Pancreas (tissue), 10 donors: ENCODE results near the gene NECTIN1. TPM values are rescaled to one million over a fixed set of nuclear protein-coding genes. Genes with fewer than 3 reads are reported as not detected.
A peak's percentile ranks its signal among the peaks of the same experiment; 100 is the strongest.

Experiments
- ATAC-seq, 4 donors: fragments of 200-7000 bp; cut with Tn5 transposase; one replicate each; pipeline versions ENCODE4 v1.8.0 to v1.9.1; 2020; ENCODE audit warnings: mild to moderate bottlenecking in 4 of 4, moderate library complexity in 4 of 4
- DNase-seq, 6 donors: peaks; one replicate each; pipeline ENCODE4 v3.0.0-alpha.2; 2020
- FAIRE-seq: peaks from 2 replicates; lab custom pipeline; 2012; peaks lifted over from hg19 to GRCh38; lab: Jason Lieb, UNC
- H3K27ac ChIP-seq, 4 donors: fragments of 200-600 bp; sonication (generic); 1 replicate in 3 of 4; 2 replicates in 1 of 4; pipeline versions ENCODE4 v1.5.0 to v1.8.0; 2020
- H3K27me3 ChIP-seq, 4 donors: fragments of 200-600 bp; one replicate each; pipeline ENCODE4 v1.8.0; 2021
- H3K36me3 ChIP-seq, 3 donors: fragments of 200-600 bp; sonication (generic) in 1 of 3; one replicate each; pipeline versions ENCODE4 v1.5.0 to v1.8.0; 2020 to 2021
- H3K4me1 ChIP-seq, 3 donors: fragments of 200-600 bp; one replicate each; pipeline ENCODE4 v1.8.0; 2021
- H3K4me3 ChIP-seq, 4 donors: fragments of 200-600 bp; sonication (generic) in 2 of 4; one replicate each; pipeline versions ENCODE4 v1.5.0 to v1.8.0; 2020 to 2021
- H3K9me3 ChIP-seq, 4 donors: fragments of 200-600 bp; one replicate each; pipeline ENCODE4 v1.8.0; 2021
- CTCF ChIP-seq, 4 donors: fragments of 200-600 bp; sonication (generic) in 3 of 4; IDR thresholded peaks; one replicate each; pipeline versions ENCODE4 v1.5.0 to v1.8.0; 2021; ENCODE audit warnings: antibody characterized with exemption in 4 of 4
- WGBS, 2 donors: extraction: QIAGEN DNeasy Blood & Tissue Kit; methylation state at CpG; one replicate each; pipeline ENCODE4 v1.1.7; 2013; 5-methylcytosine and 5-hydroxymethylcytosine counted together
- intact Hi-C, 3 donors: fragments of 100-400 bp; cut with DNase I; formaldehyde crosslinking; loops; one replicate each; pipeline versions ENCODE4 v1.11.1 to v1.14.2; 2022
- polyA plus RNA-seq, 2 donors: library from polyadenylated mRNA; stranded (reverse); fragments of 200-250 nt; gene quantifications; one replicate each; pipeline ENCODE4 v1.2.3, GENCODE V29; 2013
- total RNA-seq, 6 donors: library from RNA; stranded (reverse); fragmentation: NEBNext Ultra II Directional in 4 of 6; extraction: Animal tissue kit (Norgen Biotek cat#: 25700) in 4 of 6; gene quantifications; one replicate each; pipeline versions ENCODE4 v1.2.1 to v1.2.4, GENCODE V29; 2021 to 2023
- donor health status: healthy with polysubstance abuse.
- donor health status: DM: no; HTN: no; CAD: no; lungs with moderate emphysema.
- donor health status: DM: no; HTN: no; CAD: no.
- donor health status: control.
- donor health status: control.
- donor health status: Bipolar disorder and iron deficiency.
- donor health status: DM: yes; HTN: yes; CAD: no.
- donor health status: DM: no; HTN: no; CAD: no.
- donor health status: DM: no; HTN: no; CAD: no.
- donor health status: DM: yes; HTN: yes; CAD: no.

The NECTIN1 gene
- total and polyA plus RNA-seq, 8 donors, result 7.9 to 24.7 (median 19.0) TPM

- WGBS, 2 donors, result 10 to 11% methylated on average over 21 of the region's 21 CpGs
- peak overlapping the region in 2 of 4 donors; percentile 73 to 85 for H3K27ac ChIP-seq
- FAIRE-seq (no peak), ATAC-seq (no peak), DNase-seq (peak in 2 of 6 donors; percentile 32 to 57)
- peak overlapping the region; percentile 73 to 86 (median 80) for H3K4me3 ChIP-seq
- no peaks in the 10 kb centered on the region for H3K36me3 ChIP-seq
- TF ChIP-seq CTCF (IDR thresholded peaks at IDR 0.05), result no peak
- no peaks in the 10 kb centered on the region for H3K27me3 ChIP-seq
- no peaks in the 10 kb centered on the region for H3K9me3 ChIP-seq
- peaks cover 5 to 13% (median 12%) of the 10 kb centered on the region in 3 donors for H3K4me1 ChIP-seq
- intact Hi-C loops, result loop anchor here in 1 of 3 donors (5.0 kb wide), 1 partner anchor 55 kb away; no protein-coding TSS in a partner anchor
These were observed 2.1 kb downstream of the NECTIN1 start for GRCh38 chr11:119726585-119727522.

GRCh38 chr11:119726150-119726553, 2.8 kb downstream of the NECTIN1 start:
- 71 to 72% methylated on average over 6 of the region's 6 CpGs for WGBS, 2 donors
- H3K36me3 ChIP-seq, result no peaks in the 10 kb centered on the region
- FAIRE-seq (no peak), ATAC-seq (no peak), DNase-seq (peak in 2 of 6 donors; percentile 31 to 36)
- intact Hi-C loops, result loop anchor here in 1 of 3 donors (5.0 kb wide), 1 partner anchor 54 kb away; no protein-coding TSS in a partner anchor
- no peaks in the 10 kb centered on the region for H3K27me3 ChIP-seq
- peaks cover 12 to 20% (median 18%) of the 10 kb centered on the region in 3 donors for H3K4me1 ChIP-seq
- TF ChIP-seq CTCF (IDR thresholded peaks at IDR 0.05), result no peak
- H3K27ac ChIP-seq, result no peak overlapping the region
- H3K9me3 ChIP-seq, result no peaks in the 10 kb centered on the region
- H3K4me3 ChIP-seq, result peak overlapping the region in 2 of 4 donors; percentile 83 to 86

GRCh38 chr11:119724956-119725355, 4.0 kb downstream of the NECTIN1 start:
- no peaks in the 10 kb centered on the region for H3K36me3 ChIP-seq
- H3K9me3 ChIP-seq, result no peaks in the 10 kb centered on the region
- intact Hi-C loops, result loop anchor here in 1 of 3 donors (5.0 kb wide), 1 partner anchor 53 kb away; no protein-coding TSS in a partner anchor
- no peaks in the 10 kb centered on the region for H3K27me3 ChIP-seq
- 80 to 83% methylated on average over 3 of the region's 3 CpGs for WGBS, 2 donors
- TF ChIP-seq CTCF (IDR thresholded peaks at IDR 0.05), result no peak
- no peak overlapping the region for H3K4me3 ChIP-seq
- no peak for ATAC-seq
- H3K4me1 ChIP-seq, result peaks cover 16 to 22% (median 18%) of the 10 kb centered on the region in 3 donors
- DNase-seq, result no peak
- no peak overlapping the region for H3K27ac ChIP-seq
- FAIRE-seq, result no peak

GRCh38 chr11:119723952-119724325, 5.1 kb downstream of the NECTIN1 start:
- no peak for ATAC-seq
- H3K9me3 ChIP-seq, result no peaks in the 10 kb centered on the region
- H3K27ac ChIP-seq, result no peak overlapping the region
- no peaks in the 10 kb centered on the region for H3K36me3 ChIP-seq
- no peak for TF ChIP-seq CTCF (IDR thresholded peaks at IDR 0.05)
- H3K4me1 ChIP-seq, result peaks cover 16 to 22% (median 18%) of the 10 kb centered on the region in 3 donors
- 52 to 56% methylated on average over 4 of the region's 4 CpGs for WGBS, 2 donors
- no peak for FAIRE-seq
- no peaks in the 10 kb centered on the region for H3K27me3 ChIP-seq
- no peak for DNase-seq
- no peak overlapping the region for H3K4me3 ChIP-seq
- intact Hi-C loops, result no loop called here
